Measurements from ENCODE around the gene MXRA7.
"Not testable (repeated sequence)": the region's sequence is repeated elsewhere in the genome, so short reads cannot be mapped to it uniquely, and the experiment has no call there.

MXRA7 gene

GRCh38 chr17:76725580-76726230, 14.9 kb upstream of the MXRA7 start:
- H3K4me2 ChIP-seq (ENCODE audit: low read length) = peak overlapping the region; percentile 68
- no peak for TF ChIP-seq EZH2phosphoT487 (IDR thresholded peaks at IDR 0.05; ENCODE audit: low read depth)
- TF ChIP-seq CTCF (IDR thresholded peaks at IDR 0.05; ENCODE audit: low read depth, low read length) = no peak
- peaks cover 34% of the 10 kb centered on the region for H3K36me3 ChIP-seq (replicated peaks; ENCODE audit: low read depth, low read length)
- peaks cover 8% of the 10 kb centered on the region for H3K4me1 ChIP-seq (ENCODE audit: low read length)
- peak overlapping the region; percentile 86 for H3K9ac ChIP-seq (ENCODE audit: low read length)
- H3K9me3 ChIP-seq (ENCODE audit: insufficient read depth, low read length) = no peaks in the 10 kb centered on the region
- peak overlapping the region; percentile 40; the same call in 1 of the 2 replicates for H2AFZ ChIP-seq (ENCODE audit: low read depth, low read length)
- H3K27ac ChIP-seq (ENCODE audit: low read length) = peak overlapping the region; percentile 95
- 0 out of 2 replicates have a peak, but pooled peaks cover 4% of the 10 kb centered on the region for H4K20me1 ChIP-seq (ENCODE audit: insufficient read depth, low read length)
- H3K4me3 ChIP-seq (ENCODE audit: low read length) = peak overlapping the region; percentile 87
- no peaks in the 10 kb centered on the region for H3K27me3 ChIP-seq (ENCODE audit: low read depth, low read length)
- H3K79me2 ChIP-seq (ENCODE audit: low read length) = peaks cover 64% of the 10 kb centered on the region

- Histone ChIP-seq H3K4me2 (ENCODE audit: low read length) (no peak overlapping the region), H3K9ac (ENCODE audit: low read length) (no peak overlapping the region), H3K79me2 (ENCODE audit: low read length) (peaks cover 46% of the 10 kb centered on the region), H3K4me1 (ENCODE audit: low read length) (peaks cover 8% of the 10 kb centered on the region), H2AFZ (ENCODE audit: low read depth, low read length) (no peak overlapping the region), H3K27ac (ENCODE audit: low read length) (no peak overlapping the region), H3K27me3 (ENCODE audit: low read depth, low read length) (no peaks in the 10 kb centered on the region), H3K9me3 (ENCODE audit: insufficient read depth, low read length) (no peaks in the 10 kb centered on the region), H4K20me1 (ENCODE audit: insufficient read depth, low read length) (no peaks in the 10 kb centered on the region), H3K4me3 (ENCODE audit: low read length) (no peak overlapping the region), H3K36me3 (replicated peaks; ENCODE audit: low read depth, low read length) (peaks cover 44% of the 10 kb centered on the region)
- TF ChIP-seq EZH2phosphoT487 (IDR thresholded peaks at IDR 0.05; ENCODE audit: low read depth) = no peak
- no peak for TF ChIP-seq CTCF (IDR thresholded peaks at IDR 0.05; ENCODE audit: low read depth, low read length)
Measured at GRCh38 chr17:76723812-76724211, 13.0 kb upstream of the MXRA7 start.

DNA sequence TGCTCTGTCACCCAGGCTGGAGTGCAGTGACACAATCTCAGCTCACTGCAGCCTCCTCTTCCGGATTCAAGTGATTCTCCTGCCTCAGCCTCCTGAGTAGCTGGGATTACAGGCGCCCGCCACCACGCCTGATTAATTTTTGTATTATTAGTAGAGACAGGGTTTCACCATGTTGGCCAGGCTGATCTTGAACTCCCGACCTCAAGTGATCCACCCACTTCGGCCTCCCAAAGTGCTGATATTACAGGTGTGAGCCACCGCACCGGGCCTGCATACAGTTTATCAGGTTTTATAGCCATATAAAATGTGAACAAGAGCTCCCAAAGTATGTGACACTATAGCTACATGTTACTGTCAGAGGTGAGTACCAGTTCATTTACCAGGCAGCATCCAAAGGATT, 12.2 kb upstream of the MXRA7 start:
- not testable (repeated sequence) for H3K4me3 ChIP-seq (ENCODE audit: low read length); H2AFZ ChIP-seq (ENCODE audit: low read depth, low read length); H3K27me3 ChIP-seq (ENCODE audit: low read depth, low read length); H3K9ac ChIP-seq (ENCODE audit: low read length); H3K4me2 ChIP-seq (ENCODE audit: low read length); H3K4me1 ChIP-seq (ENCODE audit: low read length); H4K20me1 ChIP-seq (ENCODE audit: insufficient read depth, low read length); H3K9me3 ChIP-seq (ENCODE audit: insufficient read depth, low read length); H3K27ac ChIP-seq (ENCODE audit: low read length)
- Histone ChIP-seq H3K79me2 (ENCODE audit: low read length) (peaks cover 38% of the 10 kb centered on the region), H3K36me3 (replicated peaks; ENCODE audit: low read depth, low read length) (peaks cover 52% of the 10 kb centered on the region)

GRCh38 chr17:76722279-76722678, 11.5 kb upstream of the MXRA7 start:
- Histone ChIP-seq H3K4me2 (ENCODE audit: low read length) (no peak overlapping the region), H2AFZ (ENCODE audit: low read depth, low read length) (no peak overlapping the region), H3K36me3 (replicated peaks; ENCODE audit: low read depth, low read length) (peaks cover 54% of the 10 kb centered on the region), H3K27me3 (ENCODE audit: low read depth, low read length) (no peaks in the 10 kb centered on the region), H3K79me2 (ENCODE audit: low read length) (peaks cover 31% of the 10 kb centered on the region), H3K27ac (ENCODE audit: low read length) (no peak overlapping the region), H3K4me1 (ENCODE audit: low read length) (peaks cover 8% of the 10 kb centered on the region), H4K20me1 (ENCODE audit: insufficient read depth, low read length) (no peaks in the 10 kb centered on the region), H3K4me3 (ENCODE audit: low read length) (no peak overlapping the region), H3K9ac (ENCODE audit: low read length) (no peak overlapping the region), H3K9me3 (ENCODE audit: insufficient read depth, low read length) (no peaks in the 10 kb centered on the region)
- no peak for TF ChIP-seq EZH2phosphoT487 (IDR thresholded peaks at IDR 0.05; ENCODE audit: low read depth)
- TF ChIP-seq CTCF (IDR thresholded peaks at IDR 0.05; ENCODE audit: low read depth, low read length) = no peak

Data from OCI-LY3 (cell line).